ENCODE results near the gene VAPA.

- TF ChIP-seq YY1 (IDR thresholded peaks at IDR 0.05; ENCODE audit: low read depth, low read length), result no peak
- no peak for TF ChIP-seq ATF3 (IDR thresholded peaks at IDR 0.05; ENCODE audit: borderline replicate concordance, extremely low read depth, low read depth, low read length)
- TF ChIP-seq MAX (IDR thresholded peaks at IDR 0.05; ENCODE audit: low read depth, low read length), result no peak
- TF ChIP-seq CTCF (IDR thresholded peaks at IDR 0.05 in 2 of 3, conservative IDR thresholded peaks at IDR 0.05 in 1 of 3; ENCODE audit: control insufficient read depth in 2 of 3, extremely low read depth in 1 of 3, insufficient read depth in 1 of 3, low read depth in 3 of 3, low read length in 3 of 3), result no peak
- no peak for TF ChIP-seq ZSCAN29 (IDR thresholded peaks at IDR 0.05)
- TF ChIP-seq NR2C1 (IDR thresholded peaks at IDR 0.05), result no peak
- no peak for TF ChIP-seq PAX5 (IDR thresholded peaks at IDR 0.05; ENCODE audit: borderline replicate concordance, low read depth, low read length)
- no peak for TF ChIP-seq HDAC2 (IDR thresholded peaks at IDR 0.05)
- no peak for TF ChIP-seq MEF2B (IDR thresholded peaks at IDR 0.05; ENCODE audit: partially characterized antibody, poor library complexity, severe bottlenecking)
Observed at GRCh38 chr18:9995631-9996030, 81.8 kb downstream of the VAPA start.

Measured in GM12878 (cell line).